MM.1S (cell line): ENCODE results near the gene ZXDC.

Experiments
- CTCF ChIP-seq: fragments of 300-600 bp; sonication (generic); IDR thresholded peaks from 2 replicates; pipeline ENCODE4 v1.5.1; 2016; ENCODE audit warnings: antibody characterized with exemption, low read length, mixed read lengths
- EZH2 ChIP-seq: fragments of 300-600 bp; sonication (generic); optimal IDR thresholded peaks from 2 replicates; pipeline ENCODE3; 2017; ENCODE audit warnings: low read depth, mild to moderate bottlenecking, antibody characterized with exemption, low read length, mixed read lengths
- EZH2phosphoT487 ChIP-seq: fragments of 300-600 bp; sonication (generic); IDR thresholded peaks from 2 replicates; pipeline ENCODE4 v1.6.1; 2018; ENCODE audit warnings: antibody characterized with exemption, low read length

- no peak for TF ChIP-seq CTCF
- TF ChIP-seq EZH2 = no peak
- TF ChIP-seq EZH2phosphoT487 = no peak
Measured at GRCh38 chr3:126390201-126390600, 85.5 kb downstream of the ZXDC start.
